Peyer's patch (tissue), 4 donors: ENCODE data around the gene ANGPTL2.

Experiments used
- POLR2A ChIP-seq, 2 donors: fragments of 450-650 bp; IDR thresholded peaks; one replicate each; pipeline ENCODE4 v1.5.1; 2017; ENCODE audit warnings: antibody characterized with exemption in 2 of 2, mild to moderate bottlenecking in 2 of 2, moderate library complexity in 2 of 2
- TF ChIP-seq, protein P1 (sequence below), 6 experiments: fragments of 450-650 bp in 4 of 6; fragments of 200-600 bp in 2 of 6; sonication (generic) in 1 of 6; IDR thresholded peaks; one replicate each; pipeline ENCODE4 v1.5.1; 2017 to 2019; ENCODE audit warnings: antibody characterized with exemption in 6 of 6, mild to moderate bottlenecking in 3 of 6, moderate library complexity in 1 of 6

GRCh38 chr9:127085186-127085585 lies 37.2 kb downstream of the ANGPTL2 start:
- TF ChIP-seq, protein P1, sequence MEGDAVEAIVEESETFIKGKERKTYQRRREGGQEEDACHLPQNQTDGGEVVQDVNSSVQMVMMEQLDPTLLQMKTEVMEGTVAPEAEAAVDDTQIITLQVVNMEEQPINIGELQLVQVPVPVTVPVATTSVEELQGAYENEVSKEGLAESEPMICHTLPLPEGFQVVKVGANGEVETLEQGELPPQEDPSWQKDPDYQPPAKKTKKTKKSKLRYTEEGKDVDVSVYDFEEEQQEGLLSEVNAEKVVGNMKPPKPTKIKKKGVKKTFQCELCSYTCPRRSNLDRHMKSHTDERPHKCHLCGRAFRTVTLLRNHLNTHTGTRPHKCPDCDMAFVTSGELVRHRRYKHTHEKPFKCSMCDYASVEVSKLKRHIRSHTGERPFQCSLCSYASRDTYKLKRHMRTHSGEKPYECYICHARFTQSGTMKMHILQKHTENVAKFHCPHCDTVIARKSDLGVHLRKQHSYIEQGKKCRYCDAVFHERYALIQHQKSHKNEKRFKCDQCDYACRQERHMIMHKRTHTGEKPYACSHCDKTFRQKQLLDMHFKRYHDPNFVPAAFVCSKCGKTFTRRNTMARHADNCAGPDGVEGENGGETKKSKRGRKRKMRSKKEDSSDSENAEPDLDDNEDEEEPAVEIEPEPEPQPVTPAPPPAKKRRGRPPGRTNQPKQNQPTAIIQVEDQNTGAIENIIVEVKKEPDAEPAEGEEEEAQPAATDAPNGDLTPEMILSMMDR (IDR thresholded peaks at IDR 0.05): no peak
- no peak for TF ChIP-seq POLR2A (IDR thresholded peaks at IDR 0.05)
